ENCODE measurements around the gene SLC16A5. TPM values are rescaled to one million over a fixed set of nuclear protein-coding genes. Genes with fewer than 3 reads are reported as not detected.
A peak's percentile ranks its signal among the peaks of the same experiment; 100 is the strongest.

SLC16A5 gene
- polyA plus RNA-seq, 1 donor from 2014 or later, result not detected

DNA sequence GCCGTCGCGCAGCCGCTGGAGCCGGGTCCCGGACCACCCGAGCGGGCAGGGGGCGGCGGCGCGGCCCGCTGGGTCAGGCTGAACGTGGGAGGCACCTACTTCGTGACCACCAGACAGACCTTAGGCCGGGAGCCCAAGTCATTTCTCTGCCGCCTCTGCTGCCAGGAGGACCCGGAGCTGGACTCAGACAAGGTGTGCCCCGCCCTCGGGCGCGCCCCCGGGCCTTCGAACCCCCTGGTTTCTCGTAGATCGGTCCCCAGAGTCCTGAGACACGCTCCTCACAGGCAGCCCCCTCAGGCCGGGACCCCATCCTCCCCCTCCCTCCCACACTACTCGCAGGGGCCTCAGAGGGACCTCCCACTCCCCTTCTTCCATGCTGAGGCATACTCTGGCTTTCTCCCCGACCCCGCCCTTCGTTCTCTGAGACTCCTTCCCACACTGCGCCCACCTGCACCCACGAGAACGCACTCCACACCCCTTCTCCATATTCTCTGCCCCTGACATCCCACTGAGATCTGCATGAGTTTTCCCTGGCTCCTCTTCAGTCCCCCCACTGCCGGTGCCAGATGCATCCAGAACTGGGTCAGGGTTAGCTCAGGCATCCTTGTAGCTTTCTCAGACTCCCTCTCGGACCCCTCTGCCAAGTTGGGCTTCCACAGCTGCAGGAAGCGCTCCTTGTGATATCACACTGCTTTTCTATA, 40.2 kb upstream of the SLC16A5 start:
- Histone ChIP-seq H3K9me2 (ENCODE audit: insufficient read depth, low read length) (no peaks in the 10 kb centered on the region), H3K9me3 (ENCODE audit: low read length) (no peaks in the 10 kb centered on the region), H3K4me3 (ENCODE audit: low read length) (peak overlapping the region; percentile 100), H3K79me2 (replicated peaks; ENCODE audit: insufficient read depth, low read length) (peaks cover 16% of the 10 kb centered on the region), H3F3A (ENCODE audit: insufficient read depth, low read length, poor library complexity, severe bottlenecking) (no peaks in the 10 kb centered on the region), H3K27ac (ENCODE audit: low read length) (peak overlapping the region; percentile 32), H2AFZ (ENCODE audit: low read depth, low read length) (peak overlapping the region; percentile 28), H3K27me3 (ENCODE audit: insufficient read depth, low read depth, low read length) (no peaks in the 10 kb centered on the region), H3K9ac (ENCODE audit: low read length) (peak overlapping the region; percentile 97), H3K4me2 (ENCODE audit: low read length) (peak overlapping the region; percentile 85), H4K20me1 (ENCODE audit: insufficient read depth) (no peaks in the 10 kb centered on the region), H3K36me3 (ENCODE audit: insufficient read depth, low read length) (no peaks in the 10 kb centered on the region)
- TF ChIP-seq TAF1 (IDR thresholded peaks at IDR 0.05; ENCODE audit: low read depth), result no peak
- no peak for TF ChIP-seq RAD21 (conservative IDR thresholded peaks at IDR 0.05)
- TF ChIP-seq MXI1 (conservative IDR thresholded peaks at IDR 0.05; ENCODE audit: poor library complexity, severe bottlenecking), result peak; percentile 33
- TF ChIP-seq EP300 (conservative IDR thresholded peaks at IDR 0.05; ENCODE audit: poor library complexity, severe bottlenecking), result no peak
- no peak for TF ChIP-seq EZH2 (IDR thresholded peaks at IDR 0.05; ENCODE audit: borderline replicate concordance, insufficient read depth, low read length, poor library complexity, severe bottlenecking)

DNA sequence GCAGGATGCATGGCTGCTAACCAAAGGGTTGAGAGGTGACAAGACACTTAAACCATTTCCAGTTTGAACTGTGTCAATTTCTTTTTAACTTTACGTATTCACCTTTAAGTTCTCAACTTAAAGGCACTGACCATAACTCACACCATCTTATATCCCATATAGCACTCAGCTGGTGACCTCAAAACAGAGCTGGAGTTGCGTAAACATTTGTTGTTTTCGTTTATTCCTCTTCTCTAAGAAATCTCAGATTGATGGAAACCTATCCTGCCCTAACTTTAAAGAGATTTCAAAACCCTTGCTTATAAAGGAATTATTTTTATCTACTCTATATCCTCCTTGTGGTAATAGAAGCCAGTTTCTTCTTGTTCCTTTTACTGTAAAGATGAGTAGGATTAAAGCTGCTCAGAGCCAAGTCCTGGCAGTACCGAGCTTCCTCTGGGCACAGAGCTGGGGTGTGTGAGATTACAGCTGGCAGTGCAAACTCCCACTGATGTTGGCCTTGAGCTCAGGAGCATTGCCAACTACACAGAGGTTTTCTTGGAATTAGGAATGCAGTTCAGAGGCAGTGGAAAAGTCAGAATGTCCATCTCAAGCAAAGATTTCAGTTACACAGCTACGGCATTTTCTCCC, 39.4 kb upstream of the SLC16A5 start:
- Histone ChIP-seq H3K4me2 (ENCODE audit: low read length) (peak overlapping the region; percentile 85), H2AFZ (ENCODE audit: low read depth, low read length) (no peak overlapping the region), H3K27me3 (ENCODE audit: insufficient read depth, low read depth, low read length) (no peaks in the 10 kb centered on the region), H3K79me2 (replicated peaks; ENCODE audit: insufficient read depth, low read length) (peaks cover 16% of the 10 kb centered on the region), H3K4me3 (ENCODE audit: low read length) (peak overlapping the region; percentile 100), H3K9me3 (ENCODE audit: low read length) (no peaks in the 10 kb centered on the region), H4K20me1 (ENCODE audit: insufficient read depth) (no peaks in the 10 kb centered on the region), H3K36me3 (ENCODE audit: insufficient read depth, low read length) (no peaks in the 10 kb centered on the region), H3K27ac (ENCODE audit: low read length) (no peak overlapping the region), H3K9me2 (ENCODE audit: insufficient read depth, low read length) (no peaks in the 10 kb centered on the region), H3K9ac (ENCODE audit: low read length) (peak overlapping the region; percentile 97), H3F3A (ENCODE audit: insufficient read depth, low read length, poor library complexity, severe bottlenecking) (no peaks in the 10 kb centered on the region)
- no peak for TF ChIP-seq MXI1 (conservative IDR thresholded peaks at IDR 0.05; ENCODE audit: poor library complexity, severe bottlenecking)
- TF ChIP-seq EZH2 (IDR thresholded peaks at IDR 0.05; ENCODE audit: borderline replicate concordance, insufficient read depth, low read length, poor library complexity, severe bottlenecking), result no peak
- TF ChIP-seq SMC3 (conservative IDR thresholded peaks at IDR 0.05; ENCODE audit: poor library complexity), result no peak
- no peak for TF ChIP-seq RAD21 (conservative IDR thresholded peaks at IDR 0.05)
- TF ChIP-seq POLR2AphosphoS5 (IDR thresholded peaks at IDR 0.05), result no peak
- TF ChIP-seq, protein P1, sequence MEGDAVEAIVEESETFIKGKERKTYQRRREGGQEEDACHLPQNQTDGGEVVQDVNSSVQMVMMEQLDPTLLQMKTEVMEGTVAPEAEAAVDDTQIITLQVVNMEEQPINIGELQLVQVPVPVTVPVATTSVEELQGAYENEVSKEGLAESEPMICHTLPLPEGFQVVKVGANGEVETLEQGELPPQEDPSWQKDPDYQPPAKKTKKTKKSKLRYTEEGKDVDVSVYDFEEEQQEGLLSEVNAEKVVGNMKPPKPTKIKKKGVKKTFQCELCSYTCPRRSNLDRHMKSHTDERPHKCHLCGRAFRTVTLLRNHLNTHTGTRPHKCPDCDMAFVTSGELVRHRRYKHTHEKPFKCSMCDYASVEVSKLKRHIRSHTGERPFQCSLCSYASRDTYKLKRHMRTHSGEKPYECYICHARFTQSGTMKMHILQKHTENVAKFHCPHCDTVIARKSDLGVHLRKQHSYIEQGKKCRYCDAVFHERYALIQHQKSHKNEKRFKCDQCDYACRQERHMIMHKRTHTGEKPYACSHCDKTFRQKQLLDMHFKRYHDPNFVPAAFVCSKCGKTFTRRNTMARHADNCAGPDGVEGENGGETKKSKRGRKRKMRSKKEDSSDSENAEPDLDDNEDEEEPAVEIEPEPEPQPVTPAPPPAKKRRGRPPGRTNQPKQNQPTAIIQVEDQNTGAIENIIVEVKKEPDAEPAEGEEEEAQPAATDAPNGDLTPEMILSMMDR (IDR thresholded peaks at IDR 0.05; ENCODE audit: poor library complexity, severe bottlenecking), result no peak
- TF ChIP-seq, protein P2, sequence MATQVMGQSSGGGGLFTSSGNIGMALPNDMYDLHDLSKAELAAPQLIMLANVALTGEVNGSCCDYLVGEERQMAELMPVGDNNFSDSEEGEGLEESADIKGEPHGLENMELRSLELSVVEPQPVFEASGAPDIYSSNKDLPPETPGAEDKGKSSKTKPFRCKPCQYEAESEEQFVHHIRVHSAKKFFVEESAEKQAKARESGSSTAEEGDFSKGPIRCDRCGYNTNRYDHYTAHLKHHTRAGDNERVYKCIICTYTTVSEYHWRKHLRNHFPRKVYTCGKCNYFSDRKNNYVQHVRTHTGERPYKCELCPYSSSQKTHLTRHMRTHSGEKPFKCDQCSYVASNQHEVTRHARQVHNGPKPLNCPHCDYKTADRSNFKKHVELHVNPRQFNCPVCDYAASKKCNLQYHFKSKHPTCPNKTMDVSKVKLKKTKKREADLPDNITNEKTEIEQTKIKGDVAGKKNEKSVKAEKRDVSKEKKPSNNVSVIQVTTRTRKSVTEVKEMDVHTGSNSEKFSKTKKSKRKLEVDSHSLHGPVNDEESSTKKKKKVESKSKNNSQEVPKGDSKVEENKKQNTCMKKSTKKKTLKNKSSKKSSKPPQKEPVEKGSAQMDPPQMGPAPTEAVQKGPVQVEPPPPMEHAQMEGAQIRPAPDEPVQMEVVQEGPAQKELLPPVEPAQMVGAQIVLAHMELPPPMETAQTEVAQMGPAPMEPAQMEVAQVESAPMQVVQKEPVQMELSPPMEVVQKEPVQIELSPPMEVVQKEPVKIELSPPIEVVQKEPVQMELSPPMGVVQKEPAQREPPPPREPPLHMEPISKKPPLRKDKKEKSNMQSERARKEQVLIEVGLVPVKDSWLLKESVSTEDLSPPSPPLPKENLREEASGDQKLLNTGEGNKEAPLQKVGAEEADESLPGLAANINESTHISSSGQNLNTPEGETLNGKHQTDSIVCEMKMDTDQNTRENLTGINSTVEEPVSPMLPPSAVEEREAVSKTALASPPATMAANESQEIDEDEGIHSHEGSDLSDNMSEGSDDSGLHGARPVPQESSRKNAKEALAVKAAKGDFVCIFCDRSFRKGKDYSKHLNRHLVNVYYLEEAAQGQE (IDR thresholded peaks at IDR 0.05; ENCODE audit: borderline replicate concordance), result no peak
- no peak for TF ChIP-seq TAF1 (IDR thresholded peaks at IDR 0.05; ENCODE audit: low read depth)
- TF ChIP-seq EP300 (conservative IDR thresholded peaks at IDR 0.05; ENCODE audit: poor library complexity, severe bottlenecking), result no peak
